Heart left ventricle (tissue), 13 donors: Measurements from ENCODE around the gene GANC.

ENCODE experiments used
- CTCF ChIP-seq, 12 donors: fragments of 200-600 bp; sonication (generic) in 4 of 12; IDR thresholded peaks; one replicate each; pipeline versions ENCODE4 v1.5.0 to v1.8.0; 2018 to 2022; ENCODE audit warnings: antibody characterized with exemption in 12 of 12, mild to moderate bottlenecking in 5 of 12
- POLR2A ChIP-seq, 2 donors: fragments of 450-650 bp; IDR thresholded peaks; one replicate each; pipeline ENCODE4 v1.6.1; 2017; ENCODE audit warnings: antibody characterized with exemption in 2 of 2, mild to moderate bottlenecking in 2 of 2, moderate library complexity in 2 of 2
- donor health status: ischemic (EF 13 %, LVEDD 7.1; RV severe dilation, severe dysfunction).
- donor health status: DM: no; HTN: yes; CAD: no.
- donor health status: DM: no; HTN: no; CAD: no.
- donor health status: ischemic (EF 25% LVEDD 6.9; RV normal size, moderate dysfunction).
- donor health status: ischemic (EF 25% LVEDD 5.7; RV mildly dilated, moderate dysfunction).
- donor health status: ischemic (EF 35%, LVEDD 5.7; RV mildly dilated, moderate dysfunction).
- donor health status: nonischemic (EF 11% LVEDD 7.7; RV severe dilation, severe dysfunction).
- donor health status: DM: yes; HTN: yes; CAD: no.
- donor health status: PGD.
- donor health status: ischemic (EF 29% LVEDD 5.4; RV normal size, mild dysfunction).
- donor health status: nonischemic (EF 23%, LVEDD 6.1; RV moderate dilation, normal function).

GRCh38 chr15:42335074-42335473 is 62.1 kb downstream of the GANC start:
- TF ChIP-seq CTCF (IDR thresholded peaks at IDR 0.05) (no peak), POLR2A (IDR thresholded peaks at IDR 0.05) (no peak)
